Measurements from ENCODE around the gene POU6F2. TPM values are rescaled to one million over a fixed set of nuclear protein-coding genes. Genes with fewer than 3 reads are reported as not detected.

The POU6F2 gene
- total and polyA plus RNA-seq, 2 experiments from 2014 or later: 7.2 to 7.3 TPM

- 0 out of 2 replicates have a peak, but pooled peaks cover 4% of the 10 kb centered on the region for H3K9me2 ChIP-seq (ENCODE audit: insufficient read depth)
- ATAC-seq: peak; percentile 56
- H2AFZ ChIP-seq: no peak overlapping the region
- H3K36me3 ChIP-seq (ENCODE audit: insufficient read depth): no peaks in the 10 kb centered on the region
- no peak overlapping the region for H3K4me3 Mint-ChIP-seq
- TF ChIP-seq REST (IDR thresholded peaks at IDR 0.05; ENCODE audit: unreplicated experiment): no peak
- TF ChIP-seq EZH2phosphoT487 (IDR thresholded peaks at IDR 0.05; ENCODE audit: unreplicated experiment): no peak
- TF ChIP-seq ZNF331 (CRISPR knock-in tag; IDR thresholded peaks at IDR 0.05; ENCODE audit: low read depth): no peak
- TF ChIP-seq ZNF462 (CRISPR knock-in tag; IDR thresholded peaks at IDR 0.05): no peak
- TF ChIP-seq STAT1 (IDR thresholded peaks at IDR 0.05; ENCODE audit: unreplicated experiment): no peak
- no peak for TF ChIP-seq ZNF114 (CRISPR knock-in tag; IDR thresholded peaks at IDR 0.05)
- TF ChIP-seq NANOG (IDR thresholded peaks at IDR 0.05; ENCODE audit: borderline replicate concordance): no peak
- no peak for TF ChIP-seq ETS1 (IDR thresholded peaks at IDR 0.05)
- no peak for TF ChIP-seq CTCF (conservative IDR thresholded peaks at IDR 0.05; ENCODE audit: low read depth in 2 of 2)
- H3K27me3 Mint-ChIP-seq (ENCODE audit: insufficient read depth, low read depth, poor library complexity): no peaks in the 10 kb centered on the region
- peaks cover 8% of the 10 kb centered on the region for H3K4me1 Mint-ChIP-seq
- no peaks in the 10 kb centered on the region for H3K4me1 ChIP-seq (ENCODE audit: insufficient read depth)
- no peaks in the 10 kb centered on the region for H3K27me3 ChIP-seq (ENCODE audit: insufficient read depth)
- DNase-seq (ENCODE audit: low spot score): no peak
- no peaks in the 10 kb centered on the region for H4K20me1 ChIP-seq (replicated peaks; ENCODE audit: insufficient read depth)
- peaks cover 10% of the 10 kb centered on the region for H3K9me3 Mint-ChIP-seq
- H3K79me2 ChIP-seq (replicated peaks; ENCODE audit: insufficient read depth): no peaks in the 10 kb centered on the region
- no peak overlapping the region for H3K27ac Mint-ChIP-seq
- peaks cover 9% of the 10 kb centered on the region; the same call in 2 of the 3 replicates for H3K36me3 Mint-ChIP-seq (ENCODE audit: low read depth)
- no peak overlapping the region for H3K27ac ChIP-seq (ENCODE audit: low read depth)
- H3F3A ChIP-seq (replicated peaks; ENCODE audit: low read depth): no peaks in the 10 kb centered on the region
- no peak overlapping the region for H3K4me3 ChIP-seq
- no peak overlapping the region for H3K4me2 ChIP-seq
Observed at GRCh38 chr7:39186671-39187070, 209.0 kb downstream of the POU6F2 start.

Data from GM23338 (cell line).